D721Med (cell line): ENCODE data around the gene EEIG1.

Experiments
- DNase-seq: peaks from one replicate; pipeline ENCODE4 v3.0.0; 2011; ENCODE audit warnings: low spot score; ENCODE audit not compliant: insufficient read length
- FAIRE-seq: peaks from 2 replicates; lab custom pipeline; 2011; peaks lifted over from hg19 to GRCh38; lab: Jason Lieb, UNC
- CTCF ChIP-seq: IDR thresholded peaks from 2 replicates; pipeline ENCODE4 v1.5.1; 2012; ENCODE audit warnings: mild to moderate bottlenecking, control low read depth; ENCODE audit not compliant: insufficient read depth; ENCODE audit errors: missing control alignments

Gene EEIG1

GRCh38 chr9:127974769-127975261 lies 6.0 kb downstream of the EEIG1 start:
- FAIRE-seq (no peak), DNase-seq (no peak)
- no peak for TF ChIP-seq CTCF

GRCh38 chr9:127974001-127974768 lies 6.6 kb downstream of the EEIG1 start:
- DNase-seq (no peak), FAIRE-seq (no peak)
- TF ChIP-seq CTCF = no peak

GRCh38 chr9:127973169-127974000 lies 7.4 kb downstream of the EEIG1 start:
- FAIRE-seq (no peak), DNase-seq (no peak)
- TF ChIP-seq CTCF = no peak

- FAIRE-seq (no peak), DNase-seq (no peak)
- TF ChIP-seq CTCF = no peak
These were observed 8.4 kb downstream of the EEIG1 start for GRCh38 chr9:127972236-127972871.

GRCh38 chr9:127971357-127972235 lies 9.2 kb downstream of the EEIG1 start:
- no peak for TF ChIP-seq CTCF
- no peak for FAIRE-seq
- no peak for DNase-seq
